Measurements from ENCODE around the gene SNAP29.

DNA sequence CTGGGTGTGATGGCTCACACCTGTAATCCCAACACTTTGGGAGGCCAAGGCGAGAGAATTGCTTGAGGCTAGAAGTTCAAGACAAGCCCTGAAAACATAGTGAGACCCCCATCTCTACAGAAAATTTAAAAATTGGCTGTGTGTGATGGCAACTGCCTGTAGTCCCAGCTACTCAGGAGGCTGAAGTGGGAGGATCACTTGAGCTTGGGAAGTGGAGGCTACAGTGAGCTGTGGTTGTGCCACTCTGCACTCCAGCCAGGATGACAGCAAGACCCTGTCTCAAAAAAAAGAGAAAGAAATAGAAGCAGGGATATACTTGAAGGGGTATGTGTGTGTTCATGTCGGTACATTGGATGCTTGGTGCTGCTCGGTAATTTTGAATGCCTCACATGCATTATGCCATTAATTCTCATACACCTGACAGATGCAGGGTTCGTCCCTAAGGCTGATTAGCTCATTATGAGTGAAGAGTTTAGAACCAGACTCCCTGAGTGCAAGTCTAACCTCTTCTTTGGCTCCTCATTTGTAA, 72.4 kb downstream of the SNAP29 start:
- TF ChIP-seq CTCF (IDR thresholded peaks at IDR 0.05; ENCODE audit: insufficient read depth, low read length), result no peak
- TF ChIP-seq GABPA (IDR thresholded peaks at IDR 0.05; ENCODE audit: low read depth), result no peak
- TF ChIP-seq POLR2AphosphoS5 (IDR thresholded peaks at IDR 0.05; ENCODE audit: low read depth), result no peak
- TF ChIP-seq REST (IDR thresholded peaks at IDR 0.05; ENCODE audit: insufficient replicate concordance, low read depth), result no peak

Data from HL-60 (cell line).